Fibroblast of peridontal ligament (primary cell): ENCODE results near the gene TSPAN14.
"Not testable (repeated sequence)": the region's sequence is repeated elsewhere in the genome, so short reads cannot be mapped to it uniquely, and the experiment has no call there.

Experiments
- DNase-seq: peaks from one replicate; pipeline ENCODE4 v3.0.0-alpha.2; 2010; ENCODE audit errors: extremely low read depth

TSPAN14 gene

GRCh38 chr10:80468002-80468401 lies 13.9 kb downstream of the TSPAN14 start:
- DNase-seq, result no peak

DNA sequence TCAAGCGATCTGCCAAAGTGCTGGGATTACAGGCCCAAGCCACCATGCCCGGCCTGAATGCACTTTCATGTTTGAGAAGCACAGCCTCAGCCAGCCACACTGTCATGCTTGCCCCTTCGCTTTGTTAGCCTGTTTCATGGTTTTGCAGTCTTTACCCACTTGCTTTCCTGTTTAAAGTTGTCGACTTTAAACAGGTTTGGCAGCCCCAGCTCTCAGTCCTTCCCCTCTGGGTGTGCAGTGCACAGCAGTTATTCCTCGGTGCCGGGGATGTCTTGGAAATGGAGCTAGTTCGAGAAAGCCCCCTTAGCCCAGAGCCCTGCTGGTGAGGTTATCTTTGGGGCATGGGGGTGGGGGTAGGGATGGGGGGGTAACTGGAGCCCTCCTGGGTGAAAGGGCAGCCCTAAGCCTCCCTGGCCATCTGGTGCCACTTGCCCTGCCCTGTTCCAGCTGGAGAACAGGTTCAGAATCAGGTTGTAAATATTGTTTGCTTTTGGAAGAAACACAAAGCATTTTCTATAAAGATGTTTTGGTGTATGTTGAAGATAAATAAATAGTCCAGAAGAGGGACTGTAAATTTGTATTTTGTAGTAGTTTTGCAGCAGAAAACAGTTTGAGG lies 14.8 kb downstream of the TSPAN14 start:
- no peak for DNase-seq

DNA sequence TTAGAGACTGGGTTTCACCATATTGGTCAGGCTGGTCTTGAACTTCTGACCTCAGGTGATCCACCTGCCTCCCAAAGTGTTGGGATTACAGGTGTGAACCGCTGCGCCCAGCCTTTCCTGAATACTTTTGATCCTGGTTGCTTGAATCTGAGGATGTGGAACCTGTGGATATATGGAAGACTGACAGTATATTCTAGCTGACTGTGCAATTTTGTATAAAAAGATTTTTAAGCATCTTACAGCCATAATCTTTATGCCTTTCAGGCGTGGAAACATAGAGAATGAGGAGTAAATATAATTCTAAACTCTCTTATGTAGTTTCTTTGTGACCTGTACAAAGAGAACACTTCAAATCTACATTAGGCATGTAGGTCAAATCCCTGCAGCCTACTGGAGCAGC lies 16.2 kb downstream of the TSPAN14 start:
- DNase-seq, result no peak

DNA sequence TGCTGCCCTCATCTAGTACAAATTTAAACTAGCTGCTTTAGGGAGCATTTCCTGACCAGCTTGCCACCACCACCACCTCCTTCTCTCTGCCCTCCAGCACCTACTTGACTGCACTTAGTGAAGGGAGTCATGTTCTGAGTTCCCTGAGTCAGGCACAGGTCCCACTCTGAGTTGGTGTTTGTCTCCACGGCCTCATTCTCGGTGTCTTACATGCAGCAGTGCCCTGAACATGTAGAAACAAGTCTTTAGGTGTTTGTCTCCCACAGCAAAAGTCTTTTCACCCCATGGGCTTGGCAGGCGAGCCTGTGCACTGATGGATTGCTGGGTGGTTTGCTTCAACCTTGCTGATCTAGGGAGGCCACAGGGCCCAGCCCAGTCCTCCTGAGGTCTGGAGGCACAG lies 16.9 kb downstream of the TSPAN14 start:
- no peak for DNase-seq

DNA sequence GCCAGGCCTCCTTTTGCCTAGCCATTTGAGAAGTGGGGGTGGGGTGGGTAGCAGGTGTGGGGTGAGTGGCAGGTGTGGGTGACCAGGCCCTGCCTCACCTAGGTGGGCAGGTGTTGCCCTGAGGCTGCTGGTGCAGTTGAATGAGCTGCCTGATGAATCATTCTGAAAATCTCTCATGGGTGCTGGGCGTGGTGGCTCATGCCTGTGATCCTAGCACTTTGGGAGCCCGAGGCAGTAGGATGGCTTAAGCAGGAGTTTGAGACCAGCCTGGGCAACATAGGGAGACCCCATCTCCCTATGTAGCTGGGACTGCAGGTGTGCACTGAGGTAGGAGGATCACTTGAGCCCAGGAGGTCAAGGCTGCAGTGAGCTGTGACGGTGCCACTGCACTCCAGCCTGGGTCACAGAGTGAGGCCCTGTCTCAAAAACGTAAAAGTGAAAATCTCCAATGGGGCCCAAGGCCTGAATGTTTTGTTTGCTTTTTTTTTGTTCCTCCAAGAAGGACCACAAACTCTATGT lies 17.7 kb downstream of the TSPAN14 start:
- no peak for DNase-seq

- peak; percentile 95 for DNase-seq
These were observed 18.4 kb downstream of the TSPAN14 start for GRCh38 chr10:80472234-80473095.

GRCh38 chr10:80473096-80473657 lies 19.1 kb downstream of the TSPAN14 start:
- no peak for DNase-seq

DNA sequence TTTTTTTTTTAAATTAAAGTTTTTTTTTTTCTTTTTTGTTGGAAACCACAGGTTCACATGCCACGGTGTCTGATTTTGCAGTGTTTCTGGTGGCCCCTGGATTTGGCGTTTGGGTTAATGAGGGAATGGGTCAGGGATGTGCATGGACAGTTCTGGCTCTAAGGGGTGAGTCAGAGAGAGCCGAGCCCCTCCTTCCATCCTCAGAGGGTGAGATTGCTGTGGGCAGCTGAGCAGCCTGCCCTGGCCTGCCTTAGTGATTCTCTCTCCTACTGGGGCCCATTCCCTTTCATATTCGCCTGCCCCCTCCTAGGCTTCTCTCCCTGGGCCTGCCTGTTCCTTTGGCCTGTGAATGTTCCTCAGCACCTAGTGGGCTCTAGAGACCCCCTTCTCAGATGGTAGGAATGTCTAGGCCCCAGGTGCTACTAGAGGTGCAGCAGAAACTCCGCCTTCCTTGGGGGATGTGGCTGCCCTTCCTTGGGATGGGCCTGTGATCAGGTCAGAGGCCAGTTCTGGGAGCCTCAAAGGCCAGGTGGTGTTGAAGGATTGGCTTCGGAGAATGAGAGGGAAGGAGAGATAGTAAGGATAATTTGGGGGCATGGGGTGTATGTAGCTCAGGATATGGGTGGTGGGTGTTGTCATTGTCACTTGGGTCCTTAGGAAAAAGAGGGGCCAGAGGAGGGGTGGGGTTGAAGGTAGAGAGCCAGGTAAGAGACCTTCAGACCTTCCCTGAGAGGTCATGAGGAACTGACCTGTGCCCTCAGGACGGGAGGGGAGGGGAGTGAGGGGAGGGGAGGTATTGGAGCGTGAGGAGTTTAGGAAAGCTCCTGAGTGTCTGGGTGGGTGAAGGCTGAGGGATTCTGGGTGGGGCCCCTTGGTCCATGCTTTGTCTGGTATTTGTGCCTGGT lies 19.8 kb downstream of the TSPAN14 start:
- DNase-seq, result no peak

- DNase-seq, result no peak
These were observed 20.4 kb downstream of the TSPAN14 start for GRCh38 chr10:80474597-80474910.

GRCh38 chr10:80474941-80475340 lies 20.8 kb downstream of the TSPAN14 start:
- DNase-seq, result no peak

DNA sequence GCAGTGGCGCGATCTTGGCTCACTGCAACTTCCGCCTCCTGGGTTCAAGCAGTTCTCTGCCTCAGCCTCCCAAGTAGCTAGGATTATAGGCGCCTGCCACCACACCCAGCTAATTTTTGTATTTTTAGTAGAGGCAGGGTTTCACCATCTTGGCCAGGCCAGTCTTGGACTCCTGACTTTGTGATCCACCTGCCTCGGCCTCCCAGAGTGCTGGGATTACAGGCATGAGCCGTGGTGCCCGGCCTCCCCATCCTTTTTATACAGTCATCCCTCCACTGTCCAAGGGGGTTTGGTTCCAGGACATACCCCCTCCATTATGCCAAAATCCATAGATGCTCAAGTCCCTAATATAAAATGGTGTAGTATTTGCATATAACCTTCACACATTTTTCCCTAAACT lies 21.5 kb downstream of the TSPAN14 start:
- not testable (repeated sequence) for DNase-seq

DNA sequence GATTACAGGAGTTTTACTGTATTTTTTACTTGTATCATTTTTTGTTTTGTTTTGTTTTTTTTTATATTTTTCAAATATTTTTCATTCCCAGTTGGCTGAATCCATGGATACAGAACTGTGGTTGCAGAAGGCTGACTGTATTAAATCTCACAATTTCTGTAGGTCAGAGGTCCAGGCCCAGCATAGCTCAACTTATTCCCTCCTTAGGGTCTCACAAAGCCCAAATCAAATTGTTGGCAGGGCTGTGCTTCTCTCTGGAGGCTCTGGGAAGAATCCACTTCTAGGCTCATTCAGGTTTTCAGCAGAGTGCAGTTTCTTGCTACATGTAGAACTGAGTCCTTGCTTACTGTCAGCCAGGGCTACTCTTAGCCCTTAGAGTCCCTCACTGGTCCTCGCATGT lies 22.6 kb downstream of the TSPAN14 start:
- no peak for DNase-seq

DNA sequence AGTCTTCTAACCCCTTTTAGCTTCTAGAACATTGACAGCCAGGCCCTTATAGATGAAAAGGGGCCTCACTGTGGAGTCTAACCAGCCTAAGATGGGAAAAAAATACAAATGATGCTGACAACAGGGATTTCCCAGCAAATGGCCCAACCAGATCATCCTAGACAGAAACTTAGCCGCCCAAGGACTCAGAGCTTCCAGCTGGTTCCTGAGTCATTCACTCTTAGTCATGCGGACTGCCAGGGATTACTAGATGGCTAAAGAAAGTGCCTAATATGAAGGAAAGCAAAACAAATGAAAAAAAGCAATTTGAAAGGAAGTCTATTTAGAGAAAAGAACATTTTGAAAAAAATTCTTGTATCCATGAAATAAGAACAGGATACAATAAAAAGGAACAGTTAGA lies 23.7 kb downstream of the TSPAN14 start:
- peak; percentile 83 for DNase-seq

DNA sequence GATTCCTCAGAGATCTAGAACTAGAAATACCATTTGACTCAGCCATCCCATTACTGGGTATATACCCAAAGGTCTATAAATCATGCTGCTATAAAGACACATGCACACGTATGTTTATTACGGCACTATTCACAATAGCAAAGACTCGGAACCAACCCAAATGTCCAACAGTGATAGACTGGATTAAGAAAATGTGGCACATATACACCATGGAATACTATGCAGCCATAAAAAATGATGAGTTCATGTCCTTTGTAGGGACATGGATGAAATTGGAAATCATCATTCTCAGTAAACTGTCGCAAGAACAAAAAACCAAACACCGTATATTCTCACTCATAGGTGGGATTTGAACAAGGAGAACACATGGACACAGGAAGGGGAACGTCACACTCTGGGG lies 26.3 kb downstream of the TSPAN14 start:
- DNase-seq, result not testable (repeated sequence)

- DNase-seq, result no peak
These were observed 26.7 kb downstream of the TSPAN14 start for GRCh38 chr10:80480852-80481251.

GRCh38 chr10:80484243-80484642 lies 30.1 kb downstream of the TSPAN14 start:
- DNase-seq, result no peak

DNA sequence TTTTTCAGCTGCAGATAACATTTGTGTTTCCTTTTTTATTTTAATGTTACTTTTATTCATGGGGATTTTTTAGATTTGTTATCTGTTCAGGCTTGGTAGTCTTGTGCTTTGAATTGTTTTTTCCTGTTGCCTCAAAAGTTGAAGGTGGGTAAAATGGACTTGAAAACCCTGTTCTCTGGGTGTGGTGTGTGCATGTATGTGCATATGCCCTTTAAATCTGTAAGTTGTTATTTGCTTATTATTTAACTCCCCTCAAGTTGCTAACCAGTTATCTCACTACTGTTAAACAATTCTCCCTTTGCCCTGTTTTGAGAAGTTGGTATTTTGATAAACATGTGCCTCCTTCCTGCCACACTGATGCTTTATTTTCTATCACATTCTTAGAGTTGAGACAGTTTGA lies 30.6 kb downstream of the TSPAN14 start:
- no peak for DNase-seq

DNA sequence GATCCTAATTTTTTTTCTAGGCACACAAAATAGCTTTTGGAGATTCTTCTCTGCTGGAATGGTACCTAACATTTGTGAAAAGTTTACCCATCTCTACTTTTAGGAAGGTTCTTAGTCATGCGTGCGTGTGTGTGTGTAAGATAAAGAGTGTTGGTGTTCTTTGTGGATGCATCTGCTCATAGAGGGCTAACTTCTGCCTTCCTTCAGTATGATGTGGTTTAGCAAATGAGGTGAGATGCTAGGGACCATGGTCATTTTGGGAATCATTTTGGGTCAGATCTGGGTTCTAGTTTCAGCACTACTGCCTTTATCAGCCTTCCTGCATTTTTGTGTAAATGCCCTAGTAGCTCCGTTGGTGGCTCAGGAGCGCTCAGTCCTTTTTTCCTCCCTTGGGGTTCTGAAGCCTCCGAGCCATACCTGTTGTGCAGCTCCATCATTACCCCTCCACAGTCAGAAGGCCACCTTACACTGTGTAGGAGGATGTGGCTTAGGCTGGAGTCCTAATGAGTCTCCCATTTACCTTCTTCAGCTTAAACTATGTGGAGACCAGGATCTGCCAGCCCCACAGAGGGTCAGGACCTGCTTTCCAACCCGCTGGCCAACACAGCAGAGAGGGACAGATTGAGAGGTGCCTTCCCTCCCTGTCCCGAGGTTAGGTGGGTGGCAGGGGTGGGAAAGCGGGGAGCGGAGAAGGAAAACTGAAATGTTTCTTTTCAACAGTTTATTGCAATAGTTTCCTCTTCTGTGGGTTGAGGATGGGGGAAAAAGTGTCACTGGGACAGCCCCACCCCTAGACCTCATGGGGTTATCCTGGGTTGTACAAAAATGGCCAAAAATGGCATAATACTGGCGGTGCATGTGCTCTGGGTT lies 31.2 kb downstream of the TSPAN14 start:
- DNase-seq, result no peak

DNA sequence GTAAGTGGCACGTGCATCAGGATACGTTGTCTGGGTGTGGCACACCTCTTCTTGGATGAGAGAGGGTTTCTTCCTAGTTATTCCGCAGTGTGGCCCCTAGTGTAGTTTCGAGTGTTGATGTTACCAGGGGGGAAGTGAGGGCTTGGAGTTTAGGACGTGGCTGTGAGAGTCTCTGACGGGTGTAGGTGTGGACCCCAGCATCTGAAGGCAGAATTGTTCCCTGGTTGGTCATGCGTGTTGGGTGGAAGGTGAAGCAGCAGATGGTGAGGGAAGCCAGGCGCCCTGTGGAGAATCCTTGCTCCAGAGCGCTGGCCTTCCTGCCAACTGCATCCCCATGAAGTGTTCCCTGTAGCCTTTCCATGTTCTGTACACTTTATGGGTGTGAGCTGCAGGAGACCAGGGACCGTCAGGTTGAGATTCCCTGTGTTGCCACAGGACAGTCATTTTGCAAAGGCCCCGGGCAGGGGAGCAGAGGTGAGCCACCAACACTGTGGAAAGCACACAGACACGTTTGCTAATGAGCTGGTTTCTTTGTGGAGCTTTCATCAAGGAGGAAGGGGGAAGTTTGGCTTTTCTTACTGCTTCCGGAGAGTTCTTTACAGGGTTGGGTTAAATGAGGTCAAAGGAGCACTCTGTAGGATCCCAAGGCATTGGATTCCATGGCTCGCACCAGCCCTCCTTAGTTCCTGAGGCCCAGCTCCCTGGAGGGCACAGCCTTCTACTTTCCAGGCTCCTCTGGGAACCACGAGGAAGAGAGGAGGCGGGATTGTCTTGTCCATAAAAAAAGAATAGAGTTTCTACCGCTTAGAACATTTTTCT lies 32.0 kb downstream of the TSPAN14 start:
- no peak for DNase-seq

GRCh38 chr10:80486785-80487420 lies 32.8 kb downstream of the TSPAN14 start:
- no peak for DNase-seq
